ENCODE measurements around the gene PTPN4.

- TF ChIP-seq CTCF (IDR thresholded peaks at IDR 0.05; ENCODE audit: extremely low read depth in 1 of 2, insufficient read depth in 1 of 2, low read depth in 1 of 2, low read length in 2 of 2) (no peak), EZH2 (IDR thresholded peaks at IDR 0.05; ENCODE audit: borderline replicate concordance, low read depth, low read length, severe bottlenecking) (no peak), MAX (IDR thresholded peaks at IDR 0.05; ENCODE audit: insufficient read depth, insufficient read length) (no peak), POLR2AphosphoS5 (IDR thresholded peaks at IDR 0.05; ENCODE audit: insufficient read depth, low read depth, low read length) (no peak), POLR2A (IDR thresholded peaks at IDR 0.05; ENCODE audit: low read depth, low read length) (no peak), GATA2 (IDR thresholded peaks at IDR 0.05; ENCODE audit: insufficient read depth, insufficient read length, low read depth, low read length) (no peak), MYC (IDR thresholded peaks at IDR 0.05; ENCODE audit: low read depth, low read length) (no peak), FOS (IDR thresholded peaks at IDR 0.05; ENCODE audit: borderline replicate concordance, insufficient read depth, low read length) (no peak), JUN (IDR thresholded peaks at IDR 0.05; ENCODE audit: borderline replicate concordance, insufficient read depth, insufficient read length, low read depth) (no peak)
These were observed 33.2 kb downstream of the PTPN4 start for GRCh38 chr2:119792907-119793312.
